RWPE1 (cell line): ENCODE data around the gene COL27A1.

Experiments
- CTCF ChIA-PET: fragments of 350-600 bp; sonication (Branson Sonifier 250); formaldehyde crosslinking; extraction: SDS; loops from one replicate; lab custom pipeline; 2021; lab: Yijun Ruan, JAX
- POLR2A ChIA-PET: fragments of 400-600 bp; formaldehyde crosslinking; extraction: SDS; loops from one replicate; lab custom pipeline; 2020; ENCODE audit warnings: antibody characterized with exemption; ENCODE audit not compliant: low non-redundant PET; lab: Yijun Ruan, JAX
- DNase-seq: peaks from one replicate; pipeline ENCODE4 v3.0.0; 2012; ENCODE audit warnings: low spot score
- H3K27ac ChIP-seq: fragments of 450-650 bp; 2 replicates; pipeline ENCODE4 v1.5.1; 2017
- TF ChIP-seq, protein P1 (sequence below): fragments of 450-650 bp; conservative IDR thresholded peaks from 2 replicates; pipeline ENCODE4 v1.5.1; 2017; ENCODE audit warnings: low read depth, mild to moderate bottlenecking

Gene COL27A1

DNA sequence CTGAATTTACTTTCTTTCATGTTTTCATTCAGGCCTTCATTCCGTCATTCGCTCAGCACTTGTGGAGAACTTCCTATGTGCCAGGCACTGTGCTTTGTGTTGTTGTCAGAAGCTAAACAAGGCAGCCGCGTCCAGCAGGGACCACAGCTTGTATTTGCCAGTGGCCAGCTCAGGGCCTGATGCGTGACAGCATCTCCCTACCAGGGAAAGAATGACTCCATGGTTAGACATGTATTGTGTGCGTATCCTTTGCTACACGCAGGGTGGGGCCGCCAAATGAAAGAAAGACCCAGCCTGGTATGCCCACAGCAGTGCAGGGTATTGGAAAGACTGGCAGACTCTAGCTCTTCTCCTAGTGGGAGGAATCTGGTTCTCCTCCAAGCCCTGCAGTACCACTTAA is 4.7 kb upstream of the COL27A1 start:
- POLR2A ChIA-PET, result no interaction called here
- TF ChIP-seq, protein P1, sequence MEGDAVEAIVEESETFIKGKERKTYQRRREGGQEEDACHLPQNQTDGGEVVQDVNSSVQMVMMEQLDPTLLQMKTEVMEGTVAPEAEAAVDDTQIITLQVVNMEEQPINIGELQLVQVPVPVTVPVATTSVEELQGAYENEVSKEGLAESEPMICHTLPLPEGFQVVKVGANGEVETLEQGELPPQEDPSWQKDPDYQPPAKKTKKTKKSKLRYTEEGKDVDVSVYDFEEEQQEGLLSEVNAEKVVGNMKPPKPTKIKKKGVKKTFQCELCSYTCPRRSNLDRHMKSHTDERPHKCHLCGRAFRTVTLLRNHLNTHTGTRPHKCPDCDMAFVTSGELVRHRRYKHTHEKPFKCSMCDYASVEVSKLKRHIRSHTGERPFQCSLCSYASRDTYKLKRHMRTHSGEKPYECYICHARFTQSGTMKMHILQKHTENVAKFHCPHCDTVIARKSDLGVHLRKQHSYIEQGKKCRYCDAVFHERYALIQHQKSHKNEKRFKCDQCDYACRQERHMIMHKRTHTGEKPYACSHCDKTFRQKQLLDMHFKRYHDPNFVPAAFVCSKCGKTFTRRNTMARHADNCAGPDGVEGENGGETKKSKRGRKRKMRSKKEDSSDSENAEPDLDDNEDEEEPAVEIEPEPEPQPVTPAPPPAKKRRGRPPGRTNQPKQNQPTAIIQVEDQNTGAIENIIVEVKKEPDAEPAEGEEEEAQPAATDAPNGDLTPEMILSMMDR, result no peak
- CTCF ChIA-PET, result interaction anchor here (0.5 to 7.0 kb wide), 4 partner anchors 42 to 141 kb away, joined by 3 to 57 read pairs (median 14); no protein-coding TSS in a partner anchor
- DNase-seq, result no peak
- no peak overlapping the region for H3K27ac ChIP-seq

DNA sequence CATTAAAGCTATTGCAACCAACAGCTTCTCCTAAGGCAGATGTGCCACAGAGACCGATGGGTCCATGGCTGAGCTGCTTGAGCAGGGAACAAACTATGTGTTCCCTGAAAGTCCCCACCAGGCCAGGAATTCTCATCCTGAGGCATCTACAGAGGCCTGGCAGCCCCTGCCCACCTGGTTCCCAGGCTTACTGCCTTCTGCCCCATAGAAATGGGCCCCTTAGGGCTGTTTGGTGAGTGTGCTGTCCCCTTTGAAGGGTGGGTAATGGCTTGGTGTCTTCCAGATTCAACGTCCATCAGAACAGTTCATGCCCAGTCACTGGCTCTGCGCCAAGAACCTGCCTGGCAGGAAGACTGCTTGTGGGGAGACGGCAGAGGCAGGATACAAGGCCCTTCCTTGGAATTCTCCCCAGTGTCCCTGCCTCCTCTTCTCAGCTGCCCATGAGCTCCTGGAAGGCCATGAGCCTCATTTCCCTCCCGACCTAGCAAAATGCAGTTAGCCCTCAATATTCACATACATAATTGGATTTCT is 3.8 kb upstream of the COL27A1 start:
- H3K27ac ChIP-seq, result no peak overlapping the region
- ChIA-PET POLR2A (no interaction called here), CTCF (interaction anchor here (0.6 to 7.0 kb wide), 4 partner anchors 11 to 140 kb away, joined by 3 to 57 read pairs (median 14); no protein-coding TSS in a partner anchor)
- TF ChIP-seq, protein P1, result no peak
- DNase-seq, result no peak

DNA sequence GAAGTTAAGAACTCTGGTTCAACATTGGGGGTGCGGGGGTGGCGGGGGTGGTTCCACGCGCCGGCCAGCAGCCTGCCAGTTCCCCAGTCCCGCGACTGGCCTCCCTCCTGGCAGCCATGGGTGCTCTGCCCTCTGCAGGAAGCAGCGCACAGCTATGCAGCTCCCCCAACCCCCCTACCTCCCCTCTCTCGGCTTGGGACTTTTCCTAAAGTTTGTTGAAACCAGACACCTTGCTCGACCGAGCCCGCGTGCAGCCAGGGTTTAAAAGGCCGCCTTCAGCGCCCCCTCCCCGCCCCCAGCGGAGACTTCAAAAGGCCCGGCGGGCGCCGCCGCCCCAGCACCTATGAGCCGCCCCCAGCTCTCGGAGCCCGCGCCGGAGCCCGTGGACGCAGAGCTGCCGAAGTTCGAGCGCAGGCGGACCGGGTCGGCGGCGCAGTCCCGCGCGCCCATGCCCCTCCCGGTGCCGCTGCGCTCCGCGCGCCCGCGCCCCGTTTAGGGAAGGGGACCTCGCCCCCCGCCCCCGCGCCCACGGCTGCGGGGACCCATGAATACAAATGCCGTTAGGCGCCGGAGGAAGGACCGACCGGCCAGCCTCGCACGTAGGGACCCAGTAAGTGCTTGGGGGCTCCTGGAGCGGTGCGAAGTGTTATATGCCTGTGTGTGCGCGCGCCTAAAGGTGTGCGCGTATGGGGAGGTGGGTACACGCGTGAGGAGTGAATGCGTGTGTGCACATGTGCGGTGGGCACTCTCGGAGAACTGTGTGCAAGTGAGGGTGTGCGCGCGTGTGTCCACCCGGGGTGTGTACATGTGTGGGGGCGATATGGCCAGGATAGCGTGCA is 1.4 kb upstream of the COL27A1 start:
- DNase-seq, result peak; percentile 54
- CTCF ChIA-PET, result interaction anchor here (0.5 to 7.0 kb wide), 8 partner anchors 10 to 917 kb away, joined by 3 to 137 read pairs (median 12); no protein-coding TSS in a partner anchor
- TF ChIP-seq, protein P1, result peak; percentile 65
- POLR2A ChIA-PET, result no interaction called here
- H3K27ac ChIP-seq, result no peak overlapping the region

DNA sequence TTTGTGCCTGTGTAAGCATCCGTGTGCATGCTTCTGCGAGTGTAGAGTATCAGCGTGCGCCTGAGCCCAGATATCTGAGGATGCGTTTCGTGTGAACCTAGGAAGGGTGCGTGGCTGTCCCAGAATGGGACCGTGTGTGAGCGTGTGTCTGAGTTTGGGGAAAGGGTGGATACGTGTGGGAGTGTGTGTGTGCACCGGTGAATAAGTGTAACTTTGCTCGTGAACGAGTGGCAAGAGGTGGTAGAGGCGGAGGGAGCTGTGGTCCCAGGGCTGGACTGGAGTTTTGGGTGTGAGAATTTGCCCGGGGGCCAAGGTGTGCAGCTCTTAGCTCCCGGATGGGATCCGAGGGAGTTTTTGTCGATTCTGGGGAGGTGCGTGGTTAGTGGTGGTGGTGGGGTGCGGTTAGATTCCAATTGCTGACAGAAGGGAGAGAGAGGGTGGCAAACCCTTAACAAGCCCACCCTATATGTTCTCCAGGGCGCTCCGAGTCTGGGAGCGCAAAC is 686 bp upstream of the COL27A1 start:
- POLR2A ChIA-PET, result no interaction called here
- TF ChIP-seq, protein P1, result no peak
- DNase-seq, result no peak
- CTCF ChIA-PET, result interaction anchor here (0.6 to 7.0 kb wide), 25 partner anchors 8 to 188 kb away, joined by 3 to 137 read pairs (median 4); no protein-coding TSS in a partner anchor
- no peak overlapping the region for H3K27ac ChIP-seq

DNA sequence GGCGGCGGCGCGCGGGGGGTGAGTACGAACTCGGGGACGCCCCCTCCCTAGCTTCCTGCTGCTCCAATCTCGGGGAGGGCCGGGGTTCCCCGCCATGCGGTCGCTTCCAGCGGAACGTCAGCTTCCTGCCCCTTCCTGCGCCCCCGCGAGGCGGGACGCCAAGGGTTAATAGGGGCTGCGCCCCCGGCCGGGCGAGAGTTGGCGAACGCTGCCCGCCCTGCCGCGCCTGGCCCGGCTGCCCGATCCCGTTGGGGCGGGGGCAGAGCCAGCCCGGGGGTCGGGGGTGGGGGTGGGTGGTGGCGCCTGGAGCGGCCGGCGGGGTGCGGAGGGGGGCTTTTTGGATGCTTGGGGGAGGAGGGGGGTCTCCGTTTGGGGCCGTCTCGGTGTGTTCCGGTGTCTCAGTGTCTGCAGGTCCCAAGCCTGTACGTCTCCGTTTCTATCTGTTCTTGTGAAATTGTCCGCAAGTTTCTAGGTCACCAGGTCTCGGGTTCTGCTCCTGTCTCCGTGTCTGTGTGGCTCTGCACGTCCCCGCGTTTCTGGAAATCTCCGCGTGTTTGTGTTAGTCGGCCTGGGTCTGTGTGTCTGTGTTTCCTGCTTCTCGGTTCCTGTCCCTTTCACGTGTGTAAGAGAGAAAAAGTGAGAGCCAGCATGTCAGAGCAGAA is 789 bp downstream of the COL27A1 start:
- H3K27ac ChIP-seq, result peak overlapping the region; percentile 64
- ChIA-PET POLR2A (interaction anchor here (0.9 kb wide), 1 partner anchor 108 kb away, joined by 4 read pairs; no protein-coding TSS in a partner anchor), CTCF (interaction anchor here (0.6 to 7.0 kb wide), 24 partner anchors 8 to 887 kb away, joined by 3 to 137 read pairs (median 4); no protein-coding TSS in a partner anchor)
- peak; percentile 39 for DNase-seq
- TF ChIP-seq, protein P1, result no peak
